ENCODE measurements around the gene NBAS.

NBAS gene

GRCh38 chr2:15432642-15433256 is 128.4 kb downstream of the NBAS start:
- TF ChIP-seq CTCF (IDR thresholded peaks at IDR 0.05; ENCODE audit: unreplicated experiment in 3 of 3): no peak
- Mint-ChIP-seq H3K9me3 (no peaks in the 10 kb centered on the region), H3K27me3 (ENCODE audit: low read depth) (no peaks in the 10 kb centered on the region), H3K4me1 (peaks cover 4% of the 10 kb centered on the region), H3K36me3 (ENCODE audit: low read depth) (peaks cover 9% of the 10 kb centered on the region), H3K27ac (no peak overlapping the region), H3K4me3 (no peak overlapping the region)

- peaks cover 3% of the 10 kb centered on the region for H3K36me3 Mint-ChIP-seq (ENCODE audit: low read depth)
- H3K27ac Mint-ChIP-seq: no peak overlapping the region
Observed at GRCh38 chr2:15429032-15429431, 132.1 kb downstream of the NBAS start.

GRCh38 chr2:15427987-15428386 is 133.1 kb downstream of the NBAS start:
- H3K4me3 Mint-ChIP-seq: no peak overlapping the region
- H3K9me3 Mint-ChIP-seq: no peaks in the 10 kb centered on the region
- no peaks in the 10 kb centered on the region for H3K27me3 Mint-ChIP-seq (ENCODE audit: low read depth)
- H3K27ac Mint-ChIP-seq: no peak overlapping the region
- H3K36me3 Mint-ChIP-seq (ENCODE audit: low read depth): peaks cover 9% of the 10 kb centered on the region
- no peak for TF ChIP-seq CTCF (IDR thresholded peaks at IDR 0.05; ENCODE audit: unreplicated experiment in 3 of 3)
- peaks cover 4% of the 10 kb centered on the region for H3K4me1 Mint-ChIP-seq

More at GRCh38 chr2:15429032-15429431, 132.1 kb downstream of the NBAS start:
- Mint-ChIP-seq H3K4me3 (no peak overlapping the region), H3K27me3 (ENCODE audit: low read depth) (no peaks in the 10 kb centered on the region), H3K4me1 (peaks cover 4% of the 10 kb centered on the region), H3K9me3 (no peaks in the 10 kb centered on the region)
- no peak for TF ChIP-seq CTCF (IDR thresholded peaks at IDR 0.05; ENCODE audit: unreplicated experiment in 3 of 3)

GRCh38 chr2:15426606-15427005 is 134.5 kb downstream of the NBAS start:
- no peaks in the 10 kb centered on the region for H3K27me3 Mint-ChIP-seq (ENCODE audit: low read depth)
- H3K4me3 Mint-ChIP-seq: no peak overlapping the region
- H3K27ac Mint-ChIP-seq: no peak overlapping the region
- TF ChIP-seq CTCF (IDR thresholded peaks at IDR 0.05; ENCODE audit: unreplicated experiment in 3 of 3): no peak
- H3K36me3 Mint-ChIP-seq (ENCODE audit: low read depth): peaks cover 9% of the 10 kb centered on the region
- H3K9me3 Mint-ChIP-seq: no peaks in the 10 kb centered on the region
- H3K4me1 Mint-ChIP-seq: peaks cover 4% of the 10 kb centered on the region

GRCh38 chr2:15425712-15426111 is 135.4 kb downstream of the NBAS start:
- Mint-ChIP-seq H3K27me3 (ENCODE audit: low read depth) (no peaks in the 10 kb centered on the region), H3K9me3 (no peaks in the 10 kb centered on the region), H3K4me3 (no peak overlapping the region), H3K27ac (peak overlapping the region in 1 of 3 experiments; percentile 28), H3K4me1 (peaks cover 4% of the 10 kb centered on the region), H3K36me3 (ENCODE audit: low read depth) (peaks cover 10% of the 10 kb centered on the region)
- TF ChIP-seq CTCF (IDR thresholded peaks at IDR 0.05; ENCODE audit: unreplicated experiment in 3 of 3): no peak

DNA sequence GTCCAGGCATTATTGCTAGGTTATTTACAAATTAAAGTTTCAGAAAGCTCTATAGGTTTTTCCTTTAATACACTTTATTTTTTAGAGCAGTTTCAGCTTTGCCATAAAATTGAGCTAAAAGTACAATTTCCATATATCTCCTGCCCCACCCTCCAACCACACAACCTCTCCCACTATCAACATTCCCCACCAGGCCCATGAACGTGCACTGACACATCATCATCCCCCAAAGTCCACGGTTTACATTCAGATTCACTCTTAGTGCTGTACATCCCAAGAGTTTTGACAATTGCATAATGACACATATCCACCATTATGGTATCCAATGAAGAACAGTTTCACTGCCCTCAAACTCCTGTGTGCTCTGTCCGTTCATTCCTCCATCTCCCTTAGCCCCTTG is 139.4 kb downstream of the NBAS start:
- Mint-ChIP-seq H3K9me3 (no peaks in the 10 kb centered on the region), H3K4me1 (peaks cover 4% of the 10 kb centered on the region), H3K27ac (no peak overlapping the region), H3K4me3 (no peak overlapping the region), H3K36me3 (ENCODE audit: low read depth) (peaks cover 21% of the 10 kb centered on the region), H3K27me3 (ENCODE audit: low read depth) (no peaks in the 10 kb centered on the region)
- no peak for TF ChIP-seq CTCF (IDR thresholded peaks at IDR 0.05; ENCODE audit: unreplicated experiment in 3 of 3)
